Parathyroid adenoma (tissue), 2 donors: ENCODE results near the gene NGEF.

Experiments used
- H2AFZ ChIP-seq: fragments of 300-600 bp; sonication (generic); one replicate; pipeline ENCODE4 v1.7.0; 2017; ENCODE audit warnings: antibody characterized with exemption, mild to moderate bottlenecking
- H3K27ac ChIP-seq: fragments of 300-600 bp; sonication (generic); one replicate; pipeline ENCODE4 v1.7.0; 2017
- H3K27me3 ChIP-seq: fragments of 300-600 bp; sonication (generic); one replicate; pipeline ENCODE4 v1.7.0; 2017; ENCODE audit warnings: low read length; ENCODE audit not compliant: control insufficient read depth, insufficient read depth
- H3K36me3 ChIP-seq: fragments of 300-600 bp; sonication (generic); one replicate; pipeline ENCODE4 v1.7.0; 2017; ENCODE audit warnings: low read length; ENCODE audit not compliant: control insufficient read depth, insufficient read depth
- H3K4me1 ChIP-seq: fragments of 300-600 bp; sonication (generic); one replicate; pipeline ENCODE4 v1.7.0; 2017; ENCODE audit warnings: control low read depth
- H3K4me2 ChIP-seq: fragments of 300-600 bp; sonication (generic); one replicate; pipeline ENCODE4 v1.7.0; 2017; ENCODE audit warnings: low read length
- H3K4me3 ChIP-seq: fragments of 300-600 bp; sonication (generic); one replicate; pipeline ENCODE4 v1.7.0; 2017; ENCODE audit warnings: low read depth, low read length
- H3K79me2 ChIP-seq: fragments of 300-600 bp; sonication (generic); one replicate; pipeline ENCODE4 v1.7.0; 2017; ENCODE audit warnings: control low read depth
- H3K9ac ChIP-seq: fragments of 300-600 bp; sonication (generic); one replicate; pipeline ENCODE4 v1.7.0; 2017; ENCODE audit warnings: mild to moderate bottlenecking
- H3K9me3 ChIP-seq: fragments of 300-600 bp; sonication (generic); one replicate; pipeline ENCODE4 v1.7.0; 2017; ENCODE audit warnings: low read length; ENCODE audit not compliant: control insufficient read depth
- TF ChIP-seq, protein P1 (sequence below): fragments of 300-600 bp; sonication (generic); IDR thresholded peaks from one replicate; pipeline ENCODE4 v1.7.0; 2017; ENCODE audit warnings: antibody characterized with exemption, mild to moderate bottlenecking
- donor health status: primary hyperparathyroidism.

NGEF gene

DNA sequence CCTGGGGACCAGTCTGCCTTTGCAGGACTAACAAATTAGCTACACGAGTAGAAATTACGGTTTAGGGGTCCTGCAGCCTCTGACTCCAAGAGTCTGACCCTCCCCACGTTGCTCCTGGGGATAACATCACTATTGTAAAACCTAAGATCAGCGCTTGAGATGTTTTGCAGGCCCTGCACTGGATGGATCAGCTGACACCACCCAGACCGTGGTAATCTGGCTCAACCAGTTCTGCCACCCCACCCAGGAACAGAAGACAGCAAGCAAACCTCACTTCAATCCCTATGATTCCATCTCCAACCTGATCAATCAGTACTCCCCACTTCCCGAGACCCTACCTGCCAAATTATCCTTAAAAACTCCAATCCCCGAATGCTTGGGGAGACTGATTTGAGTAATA is 31.7 kb downstream of the NGEF start:
- H3K36me3 ChIP-seq = no peaks in the 10 kb centered on the region

GRCh38 chr2:232980683-232981082 is 32.4 kb downstream of the NGEF start:
- H3K4me3 ChIP-seq = no peak overlapping the region
- H2AFZ ChIP-seq = no peak overlapping the region
- H3K79me2 ChIP-seq = no peaks in the 10 kb centered on the region
- H3K4me2 ChIP-seq = no peak overlapping the region
- TF ChIP-seq, protein P1, sequence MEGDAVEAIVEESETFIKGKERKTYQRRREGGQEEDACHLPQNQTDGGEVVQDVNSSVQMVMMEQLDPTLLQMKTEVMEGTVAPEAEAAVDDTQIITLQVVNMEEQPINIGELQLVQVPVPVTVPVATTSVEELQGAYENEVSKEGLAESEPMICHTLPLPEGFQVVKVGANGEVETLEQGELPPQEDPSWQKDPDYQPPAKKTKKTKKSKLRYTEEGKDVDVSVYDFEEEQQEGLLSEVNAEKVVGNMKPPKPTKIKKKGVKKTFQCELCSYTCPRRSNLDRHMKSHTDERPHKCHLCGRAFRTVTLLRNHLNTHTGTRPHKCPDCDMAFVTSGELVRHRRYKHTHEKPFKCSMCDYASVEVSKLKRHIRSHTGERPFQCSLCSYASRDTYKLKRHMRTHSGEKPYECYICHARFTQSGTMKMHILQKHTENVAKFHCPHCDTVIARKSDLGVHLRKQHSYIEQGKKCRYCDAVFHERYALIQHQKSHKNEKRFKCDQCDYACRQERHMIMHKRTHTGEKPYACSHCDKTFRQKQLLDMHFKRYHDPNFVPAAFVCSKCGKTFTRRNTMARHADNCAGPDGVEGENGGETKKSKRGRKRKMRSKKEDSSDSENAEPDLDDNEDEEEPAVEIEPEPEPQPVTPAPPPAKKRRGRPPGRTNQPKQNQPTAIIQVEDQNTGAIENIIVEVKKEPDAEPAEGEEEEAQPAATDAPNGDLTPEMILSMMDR = no peak
- H3K27ac ChIP-seq = peak overlapping the region; percentile 59
- peaks cover 6% of the 10 kb centered on the region for H3K4me1 ChIP-seq
- no peaks in the 10 kb centered on the region for H3K27me3 ChIP-seq
- no peaks in the 10 kb centered on the region for H3K36me3 ChIP-seq
- H3K9ac ChIP-seq = no peak overlapping the region
- no peaks in the 10 kb centered on the region for H3K9me3 ChIP-seq

More for the DNA sequence above, 31.7 kb downstream of the NGEF start:
- no peak overlapping the region for H3K4me3 ChIP-seq
- TF ChIP-seq, protein P1 = no peak
- H3K4me1 ChIP-seq = peaks cover 6% of the 10 kb centered on the region
- no peaks in the 10 kb centered on the region for H3K79me2 ChIP-seq
- no peak overlapping the region for H3K9ac ChIP-seq
- peak overlapping the region; percentile 54 for H3K4me2 ChIP-seq
- H3K9me3 ChIP-seq = no peaks in the 10 kb centered on the region
- H2AFZ ChIP-seq = peak overlapping the region; percentile 58
- H3K27me3 ChIP-seq = no peaks in the 10 kb centered on the region
- peak overlapping the region; percentile 59 for H3K27ac ChIP-seq

DNA sequence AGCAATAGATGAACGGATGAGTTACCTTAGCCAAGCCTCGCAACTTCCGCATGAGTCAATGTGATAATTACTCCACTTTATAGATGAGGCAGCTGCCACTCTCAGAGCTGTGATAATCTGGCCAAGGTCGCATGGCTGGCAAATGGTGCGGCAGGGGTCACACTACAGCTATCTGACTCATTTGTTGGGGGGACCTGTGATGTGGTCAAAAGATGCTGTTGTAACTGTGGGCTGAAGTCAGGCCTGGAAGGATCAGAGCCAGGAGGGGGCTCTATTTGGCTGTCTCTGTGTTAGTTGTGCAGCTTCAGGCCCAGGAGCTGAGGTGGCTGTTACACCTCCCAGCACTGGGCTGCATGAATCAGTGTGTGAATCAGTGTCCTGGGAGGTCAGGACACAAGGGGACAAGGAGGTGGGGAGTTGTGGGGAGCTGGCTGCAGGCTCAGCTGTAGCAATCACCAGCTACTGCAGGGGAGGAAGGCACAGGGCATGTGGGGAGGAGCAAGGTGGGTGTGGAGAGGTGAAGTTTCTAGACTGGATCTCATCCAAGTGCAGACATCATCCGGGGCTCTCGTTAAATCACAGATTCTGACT is 33.1 kb downstream of the NGEF start:
- Histone ChIP-seq H3K27me3 (no peaks in the 10 kb centered on the region), H3K4me3 (no peak overlapping the region), H3K36me3 (no peaks in the 10 kb centered on the region), H3K9ac (no peak overlapping the region), H3K4me1 (peaks cover 6% of the 10 kb centered on the region), H3K79me2 (no peaks in the 10 kb centered on the region), H3K9me3 (no peaks in the 10 kb centered on the region), H3K4me2 (no peak overlapping the region), H2AFZ (no peak overlapping the region), H3K27ac (no peak overlapping the region)
- TF ChIP-seq, protein P1 = no peak

- no peak overlapping the region for H2AFZ ChIP-seq
- H3K27ac ChIP-seq = no peak overlapping the region
- H3K27me3 ChIP-seq = no peaks in the 10 kb centered on the region
- H3K4me3 ChIP-seq = no peak overlapping the region
- H3K36me3 ChIP-seq = no peaks in the 10 kb centered on the region
- TF ChIP-seq, protein P1 = no peak
- H3K4me1 ChIP-seq = peaks cover 6% of the 10 kb centered on the region
- no peak overlapping the region for H3K4me2 ChIP-seq
- no peaks in the 10 kb centered on the region for H3K79me2 ChIP-seq
- no peak overlapping the region for H3K9ac ChIP-seq
- H3K9me3 ChIP-seq = no peaks in the 10 kb centered on the region
Measured at GRCh38 chr2:232977438-232977971, 35.6 kb downstream of the NGEF start.
